Activated CD4-positive, alpha-beta T cell treated with anti-CD3 and anti-CD28 coated beads for 36 hours (primary cell): ENCODE data around the gene WNT7A. TPM values are rescaled to one million over a fixed set of nuclear protein-coding genes. Genes with fewer than 3 reads are reported as not detected.

ENCODE experiments used
- total RNA-seq, 2 experiments: library from RNA; stranded (reverse); gene quantifications; one replicate each; pipeline ENCODE4 v1.2.3, GENCODE V29; 2021

Gene WNT7A
- total RNA-seq, 2 experiments from 2014 or later, result 0.11 to 0.39 TPM

Other genes starting within 250 kb of the WNT7A start
- 10 to 100 TPM; 23.3 TPM for gene CHCHD4, start 244.8 kb upstream of the WNT7A start, total RNA-seq
- gene TMEM43, start 245.0 kb upstream of the WNT7A start, total RNA-seq, result 10 to 100 TPM; 28.3 to 28.5 TPM